CD4-positive, alpha-beta T cell treated with Interleukin-15 for 1 hour (primary cell): Measurements from ENCODE around the gene DPM3.

Experiments used
- DNase-seq: peaks from one replicate; pipeline ENCODE4 v3.0.0-alpha.2; 2020

DPM3 gene

GRCh38 chr1:155091071-155092051, 49.0 kb downstream of the DPM3 start:
- DNase-seq, result peak; percentile 71
